Activated naive CD4-positive, alpha-beta T cell treated with anti-CD3 and anti-CD28 coated beads, Interleukin-2, amount 10 ng/mL, durations not matched to agents 7 days and 5 days (primary cell): ENCODE measurements around the gene TEDC1.

ENCODE experiments used
- CTCF ChIA-PET: fragments of 350-600 bp; sonication (Branson Sonifier 250); formaldehyde crosslinking; loops from one replicate; lab custom pipeline; 2021; ENCODE audit warnings: antibody characterized with exemption; lab: Charles Lee
- DNase-seq: peaks from one replicate; pipeline ENCODE4 v3.0.0-alpha.2; 2020
- H3K27ac Mint-ChIP-seq: one replicate; pipeline ENCODE4 v1.8.0; 2021; ENCODE audit warnings: mild to moderate bottlenecking, moderate library complexity, mixed read lengths
- H3K27me3 Mint-ChIP-seq: one replicate; pipeline ENCODE4 v1.8.0; 2021; ENCODE audit warnings: mild to moderate bottlenecking, mixed read lengths
- H3K36me3 Mint-ChIP-seq: one replicate; pipeline ENCODE4 v1.8.0; 2021; ENCODE audit warnings: mixed read lengths
- H3K4me1 Mint-ChIP-seq: one replicate; pipeline ENCODE4 v1.8.0; 2021; ENCODE audit warnings: mixed read lengths
- H3K4me3 Mint-ChIP-seq: one replicate; pipeline ENCODE4 v1.8.0; 2021; ENCODE audit warnings: mild to moderate bottlenecking, moderate library complexity, mixed read lengths
- H3K9me3 Mint-ChIP-seq: one replicate; pipeline ENCODE4 v1.8.0; 2021; ENCODE audit warnings: mixed read lengths

The TEDC1 gene

GRCh38 chr14:105466531-105467248 lies 24.4 kb upstream of the TEDC1 start:
- Mint-ChIP-seq H3K9me3 (no peaks in the 10 kb centered on the region), H3K27me3 (no peaks in the 10 kb centered on the region), H3K4me3 (no peak overlapping the region), H3K36me3 (peaks cover 6% of the 10 kb centered on the region), H3K27ac (no peak overlapping the region), H3K4me1 (no peaks in the 10 kb centered on the region)
- no peak for DNase-seq
- CTCF ChIA-PET, result no interaction called here

GRCh38 chr14:105467249-105467941 lies 23.7 kb upstream of the TEDC1 start:
- Mint-ChIP-seq H3K27ac (no peak overlapping the region), H3K9me3 (no peaks in the 10 kb centered on the region)

DNA sequence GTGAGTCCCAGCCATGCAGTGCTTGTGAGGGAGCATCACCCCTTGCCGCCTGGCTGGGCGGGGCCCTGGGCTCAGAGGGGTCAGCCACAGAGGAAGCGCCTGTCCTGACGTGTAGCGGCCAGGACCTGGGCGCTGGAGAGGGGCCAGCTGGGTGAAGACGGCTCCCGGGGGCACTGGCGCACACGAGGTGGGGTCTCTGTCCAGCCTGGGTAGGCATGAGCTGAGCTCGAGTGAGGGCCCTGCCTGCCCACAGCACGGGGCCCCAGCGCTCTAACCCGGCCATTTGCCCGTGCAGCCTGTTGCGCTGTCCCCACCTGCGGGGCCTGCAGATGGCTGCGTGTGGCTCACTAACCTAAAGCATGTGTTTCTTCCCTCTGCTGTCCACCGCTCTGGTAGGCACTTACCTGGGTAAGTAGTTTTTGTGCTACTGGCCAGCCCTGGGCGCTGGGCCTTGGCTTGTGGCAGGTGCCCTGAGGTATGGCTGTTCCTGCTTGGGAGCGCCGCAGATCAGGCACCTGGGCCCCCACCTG lies 23.0 kb upstream of the TEDC1 start:
- Mint-ChIP-seq H3K27me3 (no peaks in the 10 kb centered on the region), H3K9me3 (no peaks in the 10 kb centered on the region), H3K36me3 (peaks cover 4% of the 10 kb centered on the region), H3K4me3 (no peak overlapping the region), H3K27ac (no peak overlapping the region), H3K4me1 (no peaks in the 10 kb centered on the region)
- DNase-seq, result no peak
- CTCF ChIA-PET, result no interaction called here

More at GRCh38 chr14:105467249-105467941, 23.7 kb upstream of the TEDC1 start:
- Mint-ChIP-seq H3K27me3 (no peaks in the 10 kb centered on the region), H3K4me3 (no peak overlapping the region), H3K36me3 (peaks cover 6% of the 10 kb centered on the region), H3K4me1 (no peaks in the 10 kb centered on the region)
- CTCF ChIA-PET, result no interaction called here
- DNase-seq, result no peak

- H3K4me3 Mint-ChIP-seq, result no peak overlapping the region
- peaks cover 5% of the 10 kb centered on the region for H3K27me3 Mint-ChIP-seq
- H3K36me3 Mint-ChIP-seq, result peaks cover 1% of the 10 kb centered on the region
- CTCF ChIA-PET, result no interaction called here
- H3K27ac Mint-ChIP-seq, result no peak overlapping the region
- DNase-seq, result no peak
- H3K4me1 Mint-ChIP-seq, result peaks cover 6% of the 10 kb centered on the region
- no peaks in the 10 kb centered on the region for H3K9me3 Mint-ChIP-seq
These were observed 22.3 kb upstream of the TEDC1 start for GRCh38 chr14:105468621-105469241.

- Mint-ChIP-seq H3K4me1 (peaks cover 9% of the 10 kb centered on the region), H3K36me3 (peaks cover 1% of the 10 kb centered on the region), H3K27me3 (peaks cover 10% of the 10 kb centered on the region), H3K9me3 (no peaks in the 10 kb centered on the region), H3K4me3 (no peak overlapping the region), H3K27ac (no peak overlapping the region)
- CTCF ChIA-PET, result interaction anchor here (1.1 kb wide), 1 partner anchor 98 kb away, joined by 3 read pairs; no protein-coding TSS in a partner anchor
- DNase-seq, result no peak
These were observed 21.3 kb upstream of the TEDC1 start for GRCh38 chr14:105469456-105470349.

DNA sequence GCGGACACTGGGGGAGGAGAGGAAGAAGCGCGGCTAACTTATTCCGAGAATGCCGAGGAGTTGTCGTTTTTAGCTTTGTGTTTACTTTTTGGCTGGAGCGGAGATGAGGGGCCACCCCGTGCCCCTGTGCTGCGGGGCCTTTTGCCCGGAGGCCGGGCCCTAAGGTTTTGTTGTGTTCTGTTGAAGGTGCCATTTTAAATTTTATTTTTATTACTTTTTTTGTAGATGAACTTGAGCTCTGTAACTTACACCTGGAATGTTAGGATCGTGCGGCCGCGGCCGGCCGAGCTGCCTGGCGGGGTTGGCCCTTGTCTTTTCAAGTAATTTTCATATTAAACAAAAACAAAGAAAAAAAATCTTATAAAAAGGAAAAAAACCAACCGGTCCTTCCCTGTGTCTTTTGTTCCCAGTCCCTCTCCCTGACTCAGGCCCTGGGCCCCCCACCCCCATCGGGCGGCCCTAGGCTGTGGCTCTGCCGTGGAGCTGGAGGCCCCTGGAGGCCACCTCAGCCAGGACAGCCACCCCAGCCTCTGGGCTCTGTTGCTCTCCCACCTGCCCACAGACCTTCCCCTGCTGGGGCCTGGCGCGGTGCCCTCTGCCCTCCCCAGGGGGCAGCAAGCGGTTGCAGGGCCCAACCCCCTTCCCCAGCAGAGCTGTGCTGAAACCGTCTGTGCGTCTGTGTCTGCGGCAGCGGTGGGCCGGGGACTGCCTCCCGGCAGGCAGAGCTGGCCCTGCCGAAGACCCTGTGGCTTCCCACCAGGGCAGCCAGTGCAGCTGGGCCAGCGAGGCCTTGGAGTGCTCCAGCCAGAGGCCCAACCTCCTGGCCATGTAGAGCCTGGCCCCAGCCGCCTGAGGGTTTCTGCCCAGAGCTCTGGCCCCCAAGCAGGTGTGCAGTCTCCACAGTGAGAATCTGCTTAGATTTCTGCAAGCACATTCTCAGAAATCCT lies 20.4 kb upstream of the TEDC1 start:
- H3K9me3 Mint-ChIP-seq, result no peaks in the 10 kb centered on the region
- H3K27me3 Mint-ChIP-seq, result peaks cover 16% of the 10 kb centered on the region
- H3K4me3 Mint-ChIP-seq, result no peak overlapping the region
- H3K27ac Mint-ChIP-seq, result no peak overlapping the region
- peaks cover 9% of the 10 kb centered on the region for H3K4me1 Mint-ChIP-seq
- DNase-seq, result no peak
- CTCF ChIA-PET, result interaction anchor here (0.7 to 1.4 kb wide), 3 partner anchors 10 to 99 kb away, joined by 3 to 10 read pairs (median 3); no protein-coding TSS in a partner anchor
- peaks cover 1% of the 10 kb centered on the region for H3K36me3 Mint-ChIP-seq

DNA sequence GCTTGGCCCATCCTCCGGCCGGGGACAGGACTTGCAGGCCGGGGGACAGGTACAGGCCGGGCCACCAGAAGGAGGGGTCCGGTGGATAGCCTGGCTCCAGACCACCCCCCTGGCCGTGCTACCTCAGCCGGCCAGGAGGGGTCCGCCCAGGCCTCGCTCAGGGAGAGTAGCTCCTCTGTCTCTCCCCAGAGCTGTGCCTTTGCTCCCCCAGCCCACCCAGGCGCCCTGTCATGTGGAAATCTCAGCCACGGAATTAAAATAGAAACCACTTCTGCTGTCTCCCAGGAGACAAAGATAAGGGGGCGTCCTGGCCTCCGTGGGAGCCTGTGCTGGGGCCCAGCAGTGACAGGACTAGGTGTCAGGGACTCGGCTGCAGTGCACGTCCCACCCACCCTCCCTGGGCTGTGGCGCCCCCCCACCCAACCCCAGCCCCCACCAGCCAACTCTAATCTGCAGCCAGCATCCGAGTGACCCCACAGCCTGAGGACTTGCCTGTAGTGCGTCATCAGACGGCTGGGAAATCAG lies 19.7 kb upstream of the TEDC1 start:
- no peaks in the 10 kb centered on the region for H3K36me3 Mint-ChIP-seq
- no peak for DNase-seq
- H3K9me3 Mint-ChIP-seq, result no peaks in the 10 kb centered on the region
- H3K27ac Mint-ChIP-seq, result no peak overlapping the region
- H3K4me1 Mint-ChIP-seq, result peaks cover 9% of the 10 kb centered on the region
- no peak overlapping the region for H3K4me3 Mint-ChIP-seq
- CTCF ChIA-PET, result interaction anchor here (1.4 kb wide), 1 partner anchor 9 kb away, joined by 10 read pairs; no protein-coding TSS in a partner anchor
- peaks cover 24% of the 10 kb centered on the region for H3K27me3 Mint-ChIP-seq

GRCh38 chr14:105471823-105472485 lies 19.1 kb upstream of the TEDC1 start:
- H3K27ac Mint-ChIP-seq, result no peak overlapping the region

DNA sequence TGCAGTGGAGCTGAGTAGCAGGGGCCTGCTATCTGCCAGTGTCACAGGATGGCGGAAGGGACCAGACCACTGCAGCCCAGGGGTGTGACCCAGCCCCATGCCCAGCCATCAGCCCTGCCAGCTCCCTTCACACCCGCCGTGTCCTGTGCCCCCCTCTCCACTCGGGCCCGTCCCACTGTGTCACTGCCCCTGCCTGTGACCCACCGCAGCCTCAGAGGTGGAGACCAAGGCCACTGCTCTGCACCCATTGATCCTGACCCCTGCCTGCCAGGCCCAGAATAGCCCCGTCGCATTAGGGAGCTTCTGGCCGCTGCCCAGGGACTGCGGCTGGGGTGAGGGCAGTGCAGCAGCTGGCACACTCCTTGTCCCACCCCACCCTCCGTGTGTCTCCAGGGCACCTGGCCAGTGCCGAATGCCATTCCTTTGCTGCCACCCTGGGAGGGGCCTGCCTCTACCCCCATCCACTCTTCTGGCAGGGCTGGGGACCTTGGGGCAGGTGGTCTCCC lies 18.5 kb upstream of the TEDC1 start:
- no peak for DNase-seq
- no peak overlapping the region for H3K27ac Mint-ChIP-seq
- peaks cover 36% of the 10 kb centered on the region for H3K27me3 Mint-ChIP-seq
- peaks cover 14% of the 10 kb centered on the region for H3K4me1 Mint-ChIP-seq
- no peaks in the 10 kb centered on the region for H3K9me3 Mint-ChIP-seq
- CTCF ChIA-PET, result no interaction called here
- H3K36me3 Mint-ChIP-seq, result peaks cover 2% of the 10 kb centered on the region
- no peak overlapping the region for H3K4me3 Mint-ChIP-seq

More at GRCh38 chr14:105471823-105472485, 19.1 kb upstream of the TEDC1 start:
- DNase-seq, result no peak
- Mint-ChIP-seq H3K4me3 (no peak overlapping the region), H3K9me3 (no peaks in the 10 kb centered on the region), H3K4me1 (peaks cover 9% of the 10 kb centered on the region), H3K27me3 (peaks cover 30% of the 10 kb centered on the region), H3K36me3 (no peaks in the 10 kb centered on the region)
- CTCF ChIA-PET, result interaction anchor here (1.4 kb wide), 1 partner anchor 9 kb away, joined by 10 read pairs; no protein-coding TSS in a partner anchor

GRCh38 chr14:105473033-105473676 lies 17.9 kb upstream of the TEDC1 start:
- Mint-ChIP-seq H3K4me3 (peak overlapping the region; percentile 63), H3K4me1 (peaks cover 14% of the 10 kb centered on the region), H3K9me3 (no peaks in the 10 kb centered on the region), H3K27ac (no peak overlapping the region), H3K27me3 (peaks cover 42% of the 10 kb centered on the region), H3K36me3 (peaks cover 2% of the 10 kb centered on the region)
- no peak for DNase-seq
- CTCF ChIA-PET, result interaction anchor here (1.2 to 1.5 kb wide), 2 partner anchors 25 to 98 kb away, joined by 3 read pairs; no protein-coding TSS in a partner anchor

DNA sequence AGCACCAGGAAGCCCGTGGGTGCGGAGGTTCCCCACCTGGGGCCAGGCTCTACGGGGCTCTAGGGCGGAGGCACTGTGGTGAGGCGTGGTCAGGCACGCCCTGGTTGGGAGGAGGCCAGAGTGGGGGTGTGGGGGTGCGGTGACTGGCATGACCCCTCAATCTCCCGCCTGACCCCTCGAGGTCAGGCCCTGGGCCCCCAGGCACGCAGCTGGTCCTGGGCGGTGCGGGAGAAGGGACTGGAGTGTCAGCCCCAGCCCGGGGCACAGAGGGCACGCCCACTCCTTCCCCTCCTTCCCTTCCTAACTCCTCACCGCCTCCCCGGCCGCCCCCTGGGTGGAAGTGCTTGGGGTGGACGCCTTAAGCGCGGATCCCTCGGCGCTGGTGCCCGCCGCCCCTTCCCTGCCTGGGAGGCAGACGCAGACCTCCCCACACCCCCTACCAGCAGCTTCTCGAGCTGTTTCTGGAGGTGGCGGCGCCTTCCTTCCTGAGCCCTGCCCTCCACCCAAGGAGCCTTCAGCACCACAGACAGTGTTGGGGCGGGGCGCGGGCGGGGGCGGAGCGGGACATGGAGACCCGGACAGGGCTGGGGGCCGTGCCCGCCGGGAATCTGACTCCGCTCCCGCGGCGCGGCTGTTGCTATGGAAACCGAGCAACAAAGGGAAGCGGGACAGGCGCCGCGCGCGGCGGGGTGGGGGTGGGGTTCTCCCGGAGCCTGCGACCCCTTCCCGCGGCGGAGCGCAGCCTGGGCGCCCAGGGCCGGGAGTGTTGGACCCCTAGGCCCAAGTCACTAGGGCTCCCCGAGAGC lies 17.2 kb upstream of the TEDC1 start:
- no peak overlapping the region for H3K27ac Mint-ChIP-seq
- H3K4me3 Mint-ChIP-seq, result peak overlapping the region; percentile 63
- peak; percentile 91 for DNase-seq
- peaks cover 14% of the 10 kb centered on the region for H3K4me1 Mint-ChIP-seq
- H3K27me3 Mint-ChIP-seq, result peaks cover 43% of the 10 kb centered on the region
- peaks cover 2% of the 10 kb centered on the region for H3K36me3 Mint-ChIP-seq
- no peaks in the 10 kb centered on the region for H3K9me3 Mint-ChIP-seq
- CTCF ChIA-PET, result interaction anchor here (1.2 to 1.5 kb wide), 2 partner anchors 26 to 99 kb away, joined by 3 read pairs; no protein-coding TSS in a partner anchor
